Activated naive CD8-positive, alpha-beta T cell treated with anti-CD3 and anti-CD28 coated beads, Interleukin-2, amount 50 U/mL, for 16 hours (primary cell): Measurements from ENCODE around the gene ANK2.

Experiments
- DNase-seq: peaks from one replicate; pipeline ENCODE4 v3.0.0-alpha.2; 2020; ENCODE audit warnings: low read depth, low spot score

Gene ANK2

GRCh38 chr4:113288257-113288656 lies 238.8 kb downstream of the ANK2 start:
- no peak for DNase-seq

DNA sequence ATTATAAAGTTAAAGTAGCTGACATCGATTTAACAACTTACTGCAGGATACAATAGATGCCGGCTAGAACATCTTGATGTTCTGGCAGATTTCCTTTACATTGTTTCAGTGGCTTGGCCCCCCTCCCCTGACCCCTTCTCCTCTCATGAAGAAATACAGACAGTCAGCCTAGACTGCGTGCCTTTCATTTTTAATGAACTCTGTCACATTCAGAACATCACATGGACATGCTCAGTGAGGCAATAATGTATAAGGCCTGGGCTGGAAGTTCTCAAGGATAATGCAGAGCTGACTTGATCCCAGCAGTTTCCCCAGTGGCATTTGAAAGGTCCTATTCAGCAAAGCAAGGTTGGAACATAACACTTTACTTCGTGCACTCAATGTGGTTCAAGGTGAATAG lies 239.2 kb downstream of the ANK2 start:
- DNase-seq, result no peak

DNA sequence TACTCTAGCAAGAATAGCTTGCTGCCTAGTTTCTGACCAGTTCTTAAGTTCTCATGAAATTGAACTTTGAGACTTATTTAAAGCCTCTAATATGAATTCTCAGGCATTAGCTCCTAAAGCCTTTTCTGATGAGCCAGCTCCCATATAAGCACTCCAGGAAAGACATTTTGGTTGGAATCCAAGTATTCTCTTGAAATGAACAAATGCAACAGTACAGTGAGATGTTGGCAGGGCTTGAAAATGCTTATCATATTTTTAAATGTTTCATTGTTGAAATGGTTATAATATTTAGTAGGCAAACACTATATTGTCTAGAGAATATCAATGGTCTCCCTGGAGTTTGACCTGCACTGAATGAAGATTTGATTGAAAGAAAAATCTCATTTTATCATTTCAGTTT lies 240.3 kb downstream of the ANK2 start:
- no peak for DNase-seq

DNA sequence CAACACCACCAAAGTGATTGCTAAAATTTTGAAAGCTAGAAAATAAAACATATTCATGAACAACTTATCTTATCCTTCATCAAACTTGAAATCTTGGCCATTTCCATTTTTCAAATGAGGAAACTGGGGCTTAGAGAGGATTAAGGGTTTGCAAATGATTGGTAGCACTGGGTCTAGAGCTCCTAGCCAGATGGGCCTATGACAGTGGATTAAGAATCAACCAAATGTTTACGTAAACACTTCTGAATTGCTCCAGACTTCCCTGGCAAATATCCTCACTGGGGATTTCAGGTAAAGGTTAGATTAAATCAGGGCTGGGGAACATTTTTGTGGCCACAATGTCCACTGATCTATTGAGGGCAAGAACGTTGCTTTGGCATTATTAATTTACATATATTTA lies 241.2 kb downstream of the ANK2 start:
- DNase-seq, result no peak

DNA sequence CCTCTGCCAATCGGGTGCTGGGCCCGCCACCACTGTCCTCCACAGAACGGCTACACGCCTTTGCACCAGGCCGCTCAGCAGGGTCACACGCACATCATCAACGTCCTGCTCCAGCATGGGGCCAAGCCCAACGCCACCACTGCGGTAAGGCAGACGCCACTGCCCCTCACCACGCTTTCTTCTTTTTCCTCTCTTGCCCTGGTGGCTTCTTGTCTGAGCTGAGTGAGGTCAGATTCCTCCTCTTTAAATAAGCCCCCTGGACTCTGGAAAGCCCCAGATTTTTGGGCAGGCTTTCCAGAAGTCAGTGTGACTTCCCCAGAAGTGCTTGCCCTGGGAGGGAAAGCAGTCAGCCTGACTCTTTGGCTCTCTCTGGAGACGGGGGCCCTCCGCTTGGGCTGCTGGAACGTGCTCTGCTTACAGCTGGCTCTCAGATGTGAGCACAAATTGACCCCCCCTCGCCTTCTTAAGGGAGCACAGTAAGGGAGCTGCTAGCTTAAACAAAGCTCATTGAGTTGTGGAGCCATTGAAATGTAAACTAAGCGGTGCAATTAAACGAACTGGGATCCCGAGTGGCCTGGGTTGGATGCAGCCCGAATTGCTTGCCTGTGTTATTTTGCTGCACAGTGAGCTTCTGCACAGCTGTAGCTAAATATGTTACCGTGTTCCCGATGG lies 243.1 kb downstream of the ANK2 start:
- DNase-seq, result no peak

DNA sequence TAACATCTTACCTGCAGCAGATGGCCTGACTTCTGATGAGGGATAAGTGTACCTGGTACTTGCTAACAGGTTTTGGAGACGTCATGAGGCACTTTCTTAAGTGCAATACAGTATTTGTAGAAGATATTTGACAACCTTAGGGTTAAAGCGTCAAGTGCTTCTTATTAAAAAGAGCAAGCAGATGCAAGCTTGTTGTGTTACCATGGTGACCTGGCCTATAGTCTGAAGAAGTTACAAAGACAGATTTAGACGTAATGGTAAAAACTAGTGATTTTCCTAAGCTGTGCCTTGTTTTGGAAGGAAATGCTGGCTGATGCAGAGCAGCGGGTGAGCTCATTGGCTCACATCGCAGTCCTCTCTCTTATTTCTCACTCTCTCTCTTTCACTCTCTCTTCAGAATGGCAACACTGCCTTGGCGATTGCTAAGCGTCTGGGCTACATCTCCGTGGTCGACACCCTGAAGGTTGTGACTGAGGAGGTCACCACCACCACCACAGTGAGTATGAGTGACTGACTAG lies 243.6 kb downstream of the ANK2 start:
- DNase-seq, result no peak

DNA sequence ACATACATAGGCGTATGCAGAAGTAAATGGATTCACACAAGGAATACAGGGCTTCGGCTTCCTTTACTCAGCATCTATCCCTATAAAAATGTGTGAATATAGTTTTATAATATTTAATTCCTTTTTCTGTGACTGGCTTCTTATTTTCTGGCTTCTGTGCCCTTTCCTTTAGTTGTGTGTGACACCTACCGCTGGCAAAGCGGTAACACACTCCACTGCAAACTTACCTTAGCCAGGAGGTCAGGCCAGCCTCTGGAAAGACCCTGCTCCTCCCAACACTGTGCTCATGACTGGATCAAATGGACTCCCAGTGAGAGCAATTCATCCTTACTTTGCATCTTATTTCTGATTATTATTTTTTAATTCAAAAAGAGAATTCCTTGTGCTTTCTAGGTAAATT lies 244.2 kb downstream of the ANK2 start:
- DNase-seq, result no peak

GRCh38 chr4:113294908-113295307 lies 245.5 kb downstream of the ANK2 start:
- no peak for DNase-seq

DNA sequence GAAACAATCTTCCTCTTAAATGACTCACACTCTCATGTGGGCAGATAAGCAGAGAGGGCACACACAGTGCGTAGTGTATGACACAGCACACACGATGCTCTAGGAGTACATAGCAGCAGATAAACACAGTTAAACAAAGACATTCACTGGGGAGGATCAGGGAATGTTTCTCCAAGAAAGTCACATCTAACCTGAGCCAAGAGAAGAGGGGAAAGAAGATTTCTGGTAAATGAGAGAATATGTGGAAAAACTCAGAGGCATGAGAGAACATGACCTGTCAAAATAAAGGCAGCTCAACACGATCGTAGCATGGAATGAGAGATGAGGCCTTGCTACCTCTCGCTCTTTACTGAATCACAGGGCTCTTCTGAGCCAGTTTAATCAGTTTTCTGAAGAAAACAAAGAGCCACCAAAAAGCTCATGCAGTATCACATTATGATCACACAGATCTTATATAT lies 251.0 kb downstream of the ANK2 start:
- no peak for DNase-seq

DNA sequence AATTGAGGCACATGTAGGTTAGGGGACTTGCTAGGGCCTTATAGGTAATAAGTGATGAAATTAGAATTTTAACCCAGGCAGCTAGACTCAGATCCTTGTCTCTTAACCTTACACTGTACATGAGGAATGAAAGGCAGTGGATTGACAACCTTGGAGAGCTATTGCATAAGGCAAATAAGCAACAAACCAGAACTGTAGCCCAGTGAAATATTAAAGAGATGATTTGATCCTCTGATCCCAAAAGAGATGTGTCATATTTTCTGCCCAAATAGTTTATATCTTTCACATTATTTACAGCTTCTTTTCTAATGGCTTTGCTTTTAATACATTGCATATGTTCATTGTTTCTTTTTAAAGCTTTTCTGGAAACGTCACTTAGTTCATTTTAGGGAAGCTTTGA lies 252.6 kb downstream of the ANK2 start:
- no peak for DNase-seq

GRCh38 chr4:113303315-113303714 lies 253.9 kb downstream of the ANK2 start:
- no peak for DNase-seq

- DNase-seq, result no peak
These were observed 261.6 kb downstream of the ANK2 start for GRCh38 chr4:113311047-113311446.

GRCh38 chr4:113312529-113312928 lies 263.1 kb downstream of the ANK2 start:
- no peak for DNase-seq

- DNase-seq, result no peak
These were observed 265.0 kb downstream of the ANK2 start for GRCh38 chr4:113314426-113314825.

- DNase-seq, result no peak
These were observed 267.4 kb downstream of the ANK2 start for GRCh38 chr4:113316879-113317278.

GRCh38 chr4:113317523-113317922 lies 268.1 kb downstream of the ANK2 start:
- no peak for DNase-seq

GRCh38 chr4:113322736-113323135 lies 273.3 kb downstream of the ANK2 start:
- DNase-seq, result no peak

DNA sequence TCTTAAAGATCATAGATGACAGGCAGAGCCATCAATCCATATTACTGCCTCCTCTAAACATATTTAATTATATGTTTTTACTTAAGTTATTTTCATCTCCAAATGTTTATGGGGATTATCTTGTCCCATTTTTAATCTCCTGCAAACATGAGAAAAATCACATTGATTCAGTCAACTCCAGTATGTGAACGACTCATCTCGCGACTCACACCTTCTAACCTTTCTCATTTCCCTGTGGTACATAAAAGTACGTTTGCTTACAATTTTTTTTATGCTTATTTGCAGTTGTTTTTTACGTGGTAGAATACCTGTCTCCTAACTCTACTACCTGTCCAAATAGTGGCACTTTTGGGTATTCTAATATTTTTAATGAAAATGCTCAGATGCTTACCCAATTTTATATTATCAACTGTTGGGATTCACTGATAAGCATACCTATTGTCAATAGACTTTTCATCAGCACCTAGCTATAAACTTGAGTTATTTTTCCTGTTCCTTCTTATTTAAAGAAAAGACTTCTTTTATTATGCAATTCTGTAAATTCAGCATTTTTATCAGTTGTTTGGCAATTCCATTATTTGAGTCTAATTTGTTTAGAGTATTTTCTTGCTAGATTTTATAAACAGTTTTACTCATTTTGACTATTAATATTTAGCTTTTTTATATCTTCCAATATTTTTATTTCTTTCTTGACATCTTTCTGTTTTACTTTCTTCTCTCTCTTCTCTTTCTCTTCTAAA lies 276.6 kb downstream of the ANK2 start:
- no peak for DNase-seq

DNA sequence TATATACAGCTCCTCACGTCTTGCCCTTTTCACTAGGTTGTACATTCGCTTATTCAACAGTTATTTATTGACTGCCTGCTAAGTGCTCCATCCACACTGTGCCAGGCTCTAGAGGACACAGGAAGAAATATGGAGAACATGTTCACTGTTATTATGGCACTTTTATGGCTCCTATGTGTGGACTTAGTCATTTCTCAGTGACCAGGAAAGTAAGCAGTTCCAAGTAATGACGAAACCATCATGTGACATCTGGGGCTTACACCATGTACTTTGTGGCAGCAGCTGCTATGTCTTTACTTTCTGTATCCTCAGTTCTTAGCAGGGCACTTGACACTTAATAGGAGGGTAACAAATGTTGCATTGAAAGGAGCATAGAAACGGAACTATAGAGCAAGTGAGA lies 278.0 kb downstream of the ANK2 start:
- no peak for DNase-seq

GRCh38 chr4:113328514-113328913 lies 279.1 kb downstream of the ANK2 start:
- no peak for DNase-seq

- DNase-seq, result no peak
These were observed 280.7 kb downstream of the ANK2 start for GRCh38 chr4:113330200-113330599.

DNA sequence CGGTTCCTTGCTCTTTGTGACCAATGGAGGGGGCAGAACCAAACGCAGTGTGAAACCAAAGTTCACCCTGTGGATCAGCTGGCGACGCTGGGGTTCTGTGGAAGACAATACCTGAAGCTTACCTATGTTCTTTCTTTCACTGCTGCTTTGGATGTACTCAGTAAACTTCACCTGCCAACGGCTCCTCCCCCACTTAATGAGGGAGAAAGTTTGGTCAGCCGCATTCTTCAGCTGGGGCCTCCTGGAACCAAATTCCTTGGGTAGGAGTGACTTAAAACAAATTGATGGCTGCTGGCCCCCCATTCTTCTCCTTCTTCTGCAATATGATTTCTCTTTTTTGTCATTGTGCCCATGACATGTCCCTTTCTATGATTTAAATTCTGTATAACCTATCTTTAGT lies 282.4 kb downstream of the ANK2 start:
- no peak for DNase-seq

GRCh38 chr4:113332701-113333100 lies 283.2 kb downstream of the ANK2 start:
- no peak for DNase-seq
